Stomach (tissue), 9 donors: Measurements from ENCODE around the gene WDR73. TPM values are rescaled to one million over a fixed set of nuclear protein-coding genes. Genes with fewer than 3 reads are reported as not detected.
A peak's percentile ranks its signal among the peaks of the same experiment; 100 is the strongest.

Experiments used
- DNase-seq, 2 donors: peaks; one replicate each; pipeline versions ENCODE4 v3.0.0 to v3.0.0-alpha.2; 2013 to 2019
- H3K27ac ChIP-seq, 5 donors: fragments of 200-600 bp in 4 of 5; sonication (generic) in 4 of 5; one replicate each; pipeline ENCODE4 v1.5.1; 2013 to 2019; ENCODE audit warnings: mild to moderate bottlenecking in 1 of 5, moderate library complexity in 1 of 5
- H3K27me3 ChIP-seq, 3 donors: fragments of 200-600 bp; sonication (generic); one replicate each; pipeline ENCODE4 v1.5.1; 2017 to 2019; ENCODE audit warnings: mixed run types in 1 of 3
- H3K36me3 ChIP-seq, 4 donors: fragments of 200-600 bp; sonication (generic); 1 replicate in 3 of 4; 2 replicates in 1 of 4; pipeline ENCODE4 v1.5.1; 2016 to 2019
- H3K4me1 ChIP-seq, 4 donors: fragments of 200-600 bp; sonication (generic); one replicate each; pipeline ENCODE4 v1.5.1; 2016 to 2019
- H3K4me3 ChIP-seq, 4 donors: fragments of 200-600 bp; sonication (generic) in 3 of 4; one replicate each; pipeline ENCODE4 v1.5.1; 2016 to 2019; ENCODE audit warnings: mild to moderate bottlenecking in 1 of 4
- H3K9me3 ChIP-seq, 4 donors: fragments of 200-600 bp; sonication (generic); one replicate each; pipeline ENCODE4 v1.5.1; 2016 to 2019
- CTCF ChIP-seq, 7 experiments: fragments of 450-650 bp in 4 of 7; fragments of 200-600 bp in 3 of 7; sonication (generic) in 3 of 7; IDR thresholded peaks; one replicate each; pipeline ENCODE4 v1.5.1; 2016 to 2019; ENCODE audit warnings: antibody characterized with exemption in 7 of 7, control low read depth in 2 of 7, mild to moderate bottlenecking in 1 of 7
- EP300 ChIP-seq: sonication (generic); formaldehyde crosslinking; IDR thresholded peaks from one replicate; pipeline ENCODE4 v1.6.1; 2017; ENCODE audit warnings: antibody characterized with exemption
- POLR2A ChIP-seq, 4 donors: fragments of 450-650 bp; IDR thresholded peaks; one replicate each; pipeline ENCODE4 v1.6.1; 2016; ENCODE audit warnings: antibody characterized with exemption in 4 of 4, control low read depth in 2 of 4, mild to moderate bottlenecking in 1 of 4, moderate library complexity in 1 of 4
- POLR2AphosphoS5 ChIP-seq, 3 donors: sonication (generic); formaldehyde crosslinking; IDR thresholded peaks; one replicate each; pipeline ENCODE4 v1.6.1; 2016; ENCODE audit warnings: antibody characterized with exemption in 3 of 3
- WGBS, 5 donors: extraction: QIAGEN DNeasy Blood & Tissue Kit in 3 of 5; methylation state at CpG; one replicate each; pipeline versions ENCODE4 v1.1.5 to v1.1.7; 2013 to 2018; 5-methylcytosine and 5-hydroxymethylcytosine counted together
- intact Hi-C: fragments of 100-400 bp; cut with DNase I; formaldehyde crosslinking; loops from one replicate; pipeline ENCODE4 v1.15.1; 2023; ENCODE audit warnings: low total_unique reads
- polyA plus RNA-seq, 3 donors: library from polyadenylated mRNA; stranded (reverse); fragments of 200-250 nt; gene quantifications; one replicate each; pipeline ENCODE4 v1.2.3, GENCODE V29; 2013
- total RNA-seq, 5 donors: library from RNA; depleted of rRNA; stranded (reverse); fragments of >200 nt; gene quantifications; one replicate each; pipeline versions ENCODE4 v1.1.0 to v1.2.3, GENCODE V29; 2014 to 2016
- donor health status: healthy with polysubstance abuse.
- donor health status: Bipolar disorder and iron deficiency.
- donor health status: healthy.

WDR73 gene
- total and polyA plus RNA-seq, 8 donors: 9.1 to 70.1 (median 21.2) TPM

- Histone ChIP-seq H3K36me3 (peaks cover 0 to 41% (median 33%) of the 10 kb centered on the region in 4 donors), H3K4me1 (peaks cover 25 to 83% (median 54%) of the 10 kb centered on the region in 4 donors), H3K27me3 (no peaks in the 10 kb centered on the region), H3K27ac (peak overlapping the region in 2 of 5 donors; percentile 17 to 41), H3K9me3 (no peaks in the 10 kb centered on the region), H3K4me3 (no peak overlapping the region)
- TF ChIP-seq CTCF (IDR thresholded peaks at IDR 0.05): no peak
- TF ChIP-seq EP300: no peak
- TF ChIP-seq POLR2A (IDR thresholded peaks at IDR 0.05): no peak
- no peak for TF ChIP-seq POLR2AphosphoS5 (IDR thresholded peaks at IDR 0.05)
- intact Hi-C loops: no loop called here
- 70 to 80% (median 75%) methylated on average over 19 of the region's 19 CpGs for WGBS, 5 donors
- DNase-seq: no peak
Observed at GRCh38 chr15:84604826-84605553, 49.1 kb downstream of the WDR73 start.

- Histone ChIP-seq H3K27ac (no peak overlapping the region), H3K27me3 (no peaks in the 10 kb centered on the region), H3K9me3 (no peaks in the 10 kb centered on the region), H3K4me1 (peaks cover 17 to 85% (median 62%) of the 10 kb centered on the region in 4 donors), H3K4me3 (no peak overlapping the region), H3K36me3 (peaks cover 0 to 35% (median 26%) of the 10 kb centered on the region in 4 donors)
- intact Hi-C loops: no loop called here
- TF ChIP-seq POLR2AphosphoS5 (IDR thresholded peaks at IDR 0.05) (no peak), EP300 (no peak), CTCF (IDR thresholded peaks at IDR 0.05) (no peak), POLR2A (IDR thresholded peaks at IDR 0.05) (no peak)
- 84 to 94% (median 87%) methylated on average over 14 of the region's 14 CpGs for WGBS, 5 donors
- DNase-seq: no peak
Observed at GRCh38 chr15:84603630-84604379, 50.3 kb downstream of the WDR73 start.

- Histone ChIP-seq H3K9me3 (no peaks in the 10 kb centered on the region), H3K4me3 (peak overlapping the region; percentile 69 to 92 (median 80)), H3K36me3 (peaks cover 0 to 24% (median 16%) of the 10 kb centered on the region in 4 donors), H3K27ac (peak overlapping the region in 4 of 5 donors; percentile 80 to 84 (median 81)), H3K4me1 (peaks cover 6 to 71% (median 50%) of the 10 kb centered on the region in 4 donors), H3K27me3 (no peaks in the 10 kb centered on the region)
- no peak for DNase-seq
- intact Hi-C loops: no loop called here
- TF ChIP-seq EP300 (no peak), POLR2AphosphoS5 (IDR thresholded peaks at IDR 0.05) (no peak), POLR2A (IDR thresholded peaks at IDR 0.05) (no peak)
- WGBS, 5 donors: 8 to 14% (median 12%) methylated on average over 6 of the region's 6 CpGs
Observed at GRCh38 chr15:84601555-84601838, 52.6 kb downstream of the WDR73 start.

- intact Hi-C loops: no loop called here
- Histone ChIP-seq H3K27me3 (no peaks in the 10 kb centered on the region), H3K9me3 (no peaks in the 10 kb centered on the region), H3K27ac (peak within 1 kb of the TSS; percentile 80 to 89 (median 82)), H3K4me3 (peak within 1 kb of the TSS; percentile 69 to 92 (median 80)), H3K36me3 (peaks cover 0 to 20% (median 14%) of the 10 kb centered on the region in 4 donors), H3K4me1 (peaks cover under 1 to 65% (median 44%) of the 10 kb centered on the region in 4 donors)
- peak; percentile 96 to 99 for DNase-seq
- TF ChIP-seq POLR2A (IDR thresholded peaks at IDR 0.05) (no peak), POLR2AphosphoS5 (IDR thresholded peaks at IDR 0.05) (peak in 1 of 3 donors; percentile 75), EP300 (no peak), CTCF (IDR thresholded peaks at IDR 0.05) (no peak)
- 0 to 1% (median 0%) methylated on average over 29 to 68 of the region's 68 CpGs for WGBS, 5 donors
Observed at GRCh38 chr15:84600687-84601554, 53.2 kb downstream of the WDR73 start, which contains the start of gene ZSCAN2. TSS of gene ZSCAN2 (plus strand) at chr15:84601009. CDS start at chr15:84603928, 2,919 bp downstream.
